Nucleus accumbens (tissue), 56 donors: ENCODE results near the gene DNLZ.
A peak's percentile ranks its signal among the peaks of the same experiment; 100 is the strongest.
"Not testable (repeated sequence)": the region's sequence is repeated elsewhere in the genome, so short reads cannot be mapped to it uniquely, and the experiment has no call there.

Experiments
- DNase-seq, 56 donors: peaks; one replicate each; lab custom pipeline; 2025; lab: John Stamatoyannopoulos, UW

Gene DNLZ

GRCh38 chr9:136363106-136363948 is at the start of gene DNLZ:
Gene DNLZ, minus strand, starts transcription at chr9:136363744. Its CDS starts 30 bp downstream, at chr9:136363714.
- DNase-seq: peak in 55 of 56 donors; percentile 59 to 98 (median 91)

- DNase-seq: peak in 13 of 56 donors; percentile 7 to 50 (median 20)
Observed at GRCh38 chr9:136412962-136413361, 49.4 kb upstream of the DNLZ start.

GRCh38 chr9:136411378-136411777 is 47.8 kb upstream of the DNLZ start:
- no peak for DNase-seq

GRCh38 chr9:136410500-136411287 is 47.1 kb upstream of the DNLZ start, which contains the start of the genes ENTR1 and PMPCA:
Gene ENTR1, minus strand, starts transcription at chr9:136410614. Its CDS starts 217 bp downstream, at chr9:136410397.
Gene PMPCA, plus strand, starts transcription at chr9:136410658. Its CDS starts 11 bp downstream, at chr9:136410669.
- DNase-seq: peak in 55 of 56 donors; percentile 23 to 96 (median 82)

GRCh38 chr9:136409557-136410455 is 46.3 kb upstream of the DNLZ start:
- peak in 20 of 56 donors; percentile 4 to 49 (median 19) for DNase-seq

GRCh38 chr9:136407911-136408310 is 44.4 kb upstream of the DNLZ start:
- DNase-seq: peak in 3 of 56 donors; percentile 2 to 12 (median 3)

- DNase-seq: not testable (repeated sequence)
Observed at GRCh38 chr9:136407061-136407460, 43.5 kb upstream of the DNLZ start.

GRCh38 chr9:136405904-136406303 is 42.4 kb upstream of the DNLZ start:
- not testable (repeated sequence) for DNase-seq

GRCh38 chr9:136405481-136405880 is 41.9 kb upstream of the DNLZ start:
- no peak for DNase-seq

GRCh38 chr9:136404801-136405136 is 41.2 kb upstream of the DNLZ start:
- DNase-seq: no peak

- no peak for DNase-seq
Observed at GRCh38 chr9:136403915-136404800, 40.6 kb upstream of the DNLZ start.

- no peak for DNase-seq
Observed at GRCh38 chr9:136403538-136403914, 40.0 kb upstream of the DNLZ start.

- no peak for DNase-seq
Observed at GRCh38 chr9:136402067-136402466, 38.5 kb upstream of the DNLZ start.

- no peak for DNase-seq
Observed at GRCh38 chr9:136401173-136401922, 37.8 kb upstream of the DNLZ start.

GRCh38 chr9:136400038-136400834 is 36.7 kb upstream of the DNLZ start, which contains the start of gene SNAPC4:
Gene SNAPC4, minus strand, starts transcription at chr9:136400170. Its CDS starts 1,742 bp downstream, at chr9:136398428.
- DNase-seq: peak in 54 of 56 donors; percentile 16 to 89 (median 68)

GRCh38 chr9:136399176-136400037 is 35.9 kb upstream of the DNLZ start:
- peak in 1 of 56 donors; percentile 17 for DNase-seq
